Esophagus muscularis mucosa (tissue), 4 donors: ENCODE data around the gene WNT11. TPM values are rescaled to one million over a fixed set of nuclear protein-coding genes. Genes with fewer than 3 reads are reported as not detected.

Experiments
- DNase-seq: peaks from one replicate; pipeline ENCODE4 v3.0.0-alpha.2; 2017; ENCODE audit errors: extremely low spot score
- H3K27ac ChIP-seq, 4 donors: fragments of 200-600 bp; sonication (generic); replicated peaks in 1 of 4; 1 replicate in 3 of 4; 2 replicates in 1 of 4; pipeline ENCODE4 v1.5.1; 2016 to 2019; ENCODE audit warnings: mild to moderate bottlenecking in 1 of 4
- H3K27me3 ChIP-seq, 4 donors: fragments of 200-600 bp; sonication (generic); one replicate each; pipeline versions ENCODE4 v1.5.1 to v1.6.0; 2016 to 2019
- H3K36me3 ChIP-seq, 4 donors: fragments of 200-600 bp; sonication (generic); one replicate each; pipeline ENCODE4 v1.5.1; 2016 to 2019
- H3K4me1 ChIP-seq, 4 donors: fragments of 200-600 bp; sonication (generic); one replicate each; pipeline ENCODE4 v1.5.1; 2016 to 2019
- H3K4me3 ChIP-seq, 4 donors: fragments of 200-600 bp; sonication (generic); 1 replicate in 2 of 4; 2 replicates in 2 of 4; pipeline ENCODE4 v1.5.1; 2016 to 2019; ENCODE audit warnings: mild to moderate bottlenecking in 4 of 4, moderate library complexity in 1 of 4
- H3K9me3 ChIP-seq, 4 donors: fragments of 200-600 bp; sonication (generic); 1 replicate in 3 of 4; 2 replicates in 1 of 4; pipeline ENCODE4 v1.5.1; 2016 to 2019
- CTCF ChIP-seq, 3 experiments: fragments of 200-600 bp in 2 of 3; fragments of 450-650 bp in 1 of 3; sonication (generic) in 2 of 3; IDR thresholded peaks; one replicate each; pipeline ENCODE4 v1.5.1; 2017 to 2019; ENCODE audit warnings: antibody characterized with exemption in 3 of 3, mild to moderate bottlenecking in 2 of 3, moderate library complexity in 1 of 3
- EP300 ChIP-seq: sonication (generic); formaldehyde crosslinking; IDR thresholded peaks from one replicate; pipeline ENCODE4 v1.6.1; 2017; ENCODE audit warnings: antibody characterized with exemption
- POLR2A ChIP-seq: fragments of 450-650 bp; IDR thresholded peaks from one replicate; pipeline ENCODE4 v1.6.1; 2017; ENCODE audit warnings: antibody characterized with exemption, moderate library complexity, mild to moderate bottlenecking, low read depth
- POLR2AphosphoS5 ChIP-seq, 2 donors: sonication (generic); formaldehyde crosslinking; IDR thresholded peaks; one replicate each; pipeline ENCODE4 v1.6.1; 2017; ENCODE audit warnings: antibody characterized with exemption in 2 of 2
- whole genome bisulfite sequencing: methylation state at CpG from one replicate; pipeline ENCODE4 v1.1.5; 2018; 5-methylcytosine and 5-hydroxymethylcytosine counted together
- intact Hi-C: fragments of 100-400 bp; cut with DNase I; formaldehyde crosslinking; loops from one replicate; pipeline ENCODE4 v1.15.1; 2023
- total RNA-seq, 4 donors: library from RNA; depleted of rRNA; stranded (reverse); fragments of >200 nt; gene quantifications; one replicate each; pipeline versions ENCODE4 v1.1.0 to v1.2.1, GENCODE V29; 2016

The WNT11 gene
- total RNA-seq, 4 donors from 2014 or later, result 3.7 to 11.0 (median 7.7) TPM

DNA sequence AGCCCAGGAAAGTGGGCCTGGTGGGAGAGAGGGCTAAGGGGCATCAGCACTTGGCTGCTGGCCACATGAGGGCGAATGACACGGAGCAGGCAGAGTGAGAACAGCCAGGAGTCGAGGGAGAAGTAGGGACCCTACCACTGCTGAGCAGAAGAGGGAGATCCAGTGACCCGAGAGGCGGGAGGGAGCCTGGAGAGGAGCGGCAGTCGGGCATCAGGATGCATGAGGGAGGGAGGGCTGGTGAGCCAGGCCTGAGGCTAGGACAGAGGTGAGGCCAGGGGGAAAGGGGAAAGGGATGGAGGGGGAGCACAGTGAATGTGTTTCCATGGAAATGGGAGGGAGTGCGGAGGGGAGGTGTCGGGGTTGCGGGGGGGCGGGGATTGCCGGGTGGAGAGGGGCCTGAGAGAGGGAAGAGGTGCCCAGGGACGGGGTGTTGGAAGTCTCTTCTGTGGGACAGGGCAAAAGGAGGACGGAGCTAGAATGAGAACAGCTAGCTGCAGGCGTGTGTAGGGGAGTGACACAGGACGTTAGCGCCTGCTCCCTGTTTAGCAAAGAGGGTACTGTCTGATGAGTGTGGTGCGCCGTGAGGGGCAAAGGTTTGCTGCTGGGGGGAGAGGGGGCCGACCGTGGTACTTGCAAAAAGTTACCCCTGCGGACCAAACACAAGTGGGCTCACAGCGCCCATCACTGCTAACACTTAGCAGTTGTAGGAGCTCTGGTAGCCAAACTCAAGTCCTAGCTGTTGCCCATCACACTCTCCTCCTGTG lies 37.1 kb upstream of the WNT11 start:
- 68% methylated on average over 23 of the region's 23 CpGs for WGBS
- no peak for TF ChIP-seq EP300
- no peak for TF ChIP-seq CTCF (IDR thresholded peaks at IDR 0.05)
- no peak for TF ChIP-seq POLR2AphosphoS5 (IDR thresholded peaks at IDR 0.05)
- no peak for TF ChIP-seq POLR2A
- H3K4me3 ChIP-seq, result no peak overlapping the region

GRCh38 chr11:76242004-76242779 lies 35.9 kb upstream of the WNT11 start:
- WGBS, result 89% methylated on average over 4 of the region's 12 CpGs

More for the DNA sequence above, 37.1 kb upstream of the WNT11 start:
- Histone ChIP-seq H3K36me3 (no peaks in the 10 kb centered on the region), H3K9me3 (no peaks in the 10 kb centered on the region), H3K27ac (no peak overlapping the region), H3K4me1 (no peaks in the 10 kb centered on the region), H3K27me3 (no peaks in the 10 kb centered on the region)
- intact Hi-C loops, result no loop called here
- no peak for DNase-seq

GRCh38 chr11:76241243-76242000 lies 35.1 kb upstream of the WNT11 start:
- Histone ChIP-seq H3K9me3 (no peaks in the 10 kb centered on the region), H3K4me1 (peaks cover 0 to 5% (median 4%) of the 10 kb centered on the region in 4 donors), H3K27me3 (no peaks in the 10 kb centered on the region), H3K27ac (no peak overlapping the region), H3K36me3 (no peaks in the 10 kb centered on the region), H3K4me3 (no peak overlapping the region)
- WGBS, result 83% methylated on average over 9 of the region's 17 CpGs
- no peak for DNase-seq
- intact Hi-C loops, result no loop called here
- TF ChIP-seq EP300 (no peak), POLR2A (no peak), CTCF (IDR thresholded peaks at IDR 0.05) (no peak), POLR2AphosphoS5 (IDR thresholded peaks at IDR 0.05) (no peak)

More at GRCh38 chr11:76242004-76242779, 35.9 kb upstream of the WNT11 start:
- no peaks in the 10 kb centered on the region for H3K4me1 ChIP-seq
- DNase-seq, result no peak
- H3K27ac ChIP-seq, result no peak overlapping the region
- no peak overlapping the region for H3K4me3 ChIP-seq
- intact Hi-C loops, result no loop called here
- TF ChIP-seq POLR2AphosphoS5 (IDR thresholded peaks at IDR 0.05), result no peak
- TF ChIP-seq POLR2A, result no peak
- TF ChIP-seq EP300, result no peak
- no peak for TF ChIP-seq CTCF (IDR thresholded peaks at IDR 0.05)
- H3K36me3 ChIP-seq, result no peaks in the 10 kb centered on the region
- H3K27me3 ChIP-seq, result no peaks in the 10 kb centered on the region
- no peaks in the 10 kb centered on the region for H3K9me3 ChIP-seq

DNA sequence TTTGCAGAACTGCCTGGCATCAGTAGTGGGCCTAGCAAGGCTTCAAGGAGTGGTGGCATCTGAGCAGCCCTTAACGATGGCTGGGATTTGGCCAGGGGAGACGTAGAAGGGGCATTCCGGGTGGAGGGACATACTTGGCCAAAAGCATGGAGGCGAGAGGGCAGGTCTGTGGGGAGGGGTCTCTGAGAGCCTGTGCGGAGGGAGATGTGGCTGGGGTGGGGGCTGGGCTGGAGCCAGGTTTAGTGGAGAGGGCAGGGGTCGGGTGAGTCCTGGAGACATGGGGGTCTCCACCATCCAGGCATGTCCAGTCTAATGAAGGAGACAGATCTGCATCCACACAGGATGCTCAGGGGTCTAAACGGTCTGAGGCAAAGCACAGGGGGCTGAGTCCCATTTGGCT lies 34.4 kb upstream of the WNT11 start:
- TF ChIP-seq POLR2AphosphoS5 (IDR thresholded peaks at IDR 0.05) (no peak), POLR2A (no peak), EP300 (no peak), CTCF (IDR thresholded peaks at IDR 0.05) (no peak)
- no peak for DNase-seq
- no peaks in the 10 kb centered on the region for H3K9me3 ChIP-seq
- no peak overlapping the region for H3K4me3 ChIP-seq
- H3K4me1 ChIP-seq, result peaks cover 0 to 7% (median 7%) of the 10 kb centered on the region in 4 donors
- no peaks in the 10 kb centered on the region for H3K27me3 ChIP-seq
- intact Hi-C loops, result no loop called here
- no peak overlapping the region for H3K27ac ChIP-seq
- H3K36me3 ChIP-seq, result no peaks in the 10 kb centered on the region
- 95% methylated on average over 7 of the region's 7 CpGs for WGBS
